Glutamatergic neuron (in vitro differentiated cells): ENCODE data around the gene DNER. TPM values are rescaled to one million over a fixed set of nuclear protein-coding genes. Genes with fewer than 3 reads are reported as not detected.

Source experiments
- DNase-seq: peaks from one replicate; pipeline ENCODE4 v3.0.0; 2022
- H3K27ac Mint-ChIP-seq: one replicate; pipeline ENCODE4 v1.8.0; 2020; ENCODE audit warnings: mild to moderate bottlenecking, mixed read lengths, inconsistent platforms; ENCODE audit not compliant: unreplicated experiment
- H3K27me3 Mint-ChIP-seq: one replicate; pipeline ENCODE4 v1.8.0; 2020; ENCODE audit warnings: mild to moderate bottlenecking, moderate library complexity, mixed read lengths, inconsistent platforms; ENCODE audit not compliant: unreplicated experiment
- H3K36me3 Mint-ChIP-seq: one replicate; pipeline ENCODE4 v1.8.0; 2020; ENCODE audit warnings: mild to moderate bottlenecking, mixed read lengths, inconsistent platforms; ENCODE audit not compliant: unreplicated experiment
- H3K4me1 Mint-ChIP-seq: one replicate; pipeline ENCODE4 v1.8.0; 2020; ENCODE audit warnings: mild to moderate bottlenecking, low read depth, mixed read lengths, inconsistent platforms; ENCODE audit not compliant: unreplicated experiment
- H3K4me3 Mint-ChIP-seq: one replicate; pipeline ENCODE4 v1.8.0; 2020; ENCODE audit warnings: mild to moderate bottlenecking, mixed read lengths, inconsistent platforms; ENCODE audit not compliant: unreplicated experiment
- H3K9me3 Mint-ChIP-seq: one replicate; pipeline ENCODE4 v1.8.0; 2020; ENCODE audit warnings: mild to moderate bottlenecking, moderate library complexity, mixed read lengths, inconsistent platforms; ENCODE audit not compliant: unreplicated experiment
- total RNA-seq: library from RNA; stranded (reverse); fragmentation: NEBNext Ultra II Directional; extraction: Animal tissue kit (Norgen Biotek cat#: 25700); gene quantifications from one replicate; pipeline ENCODE4 v1.2.1, GENCODE V29; 2021; ENCODE audit not compliant: unreplicated experiment
- TF ChIP-seq, protein P1 (sequence below): fragments of 200-600 bp; sonication (generic); IDR thresholded peaks from one replicate; pipeline ENCODE4 v1.5.0; 2021; ENCODE audit not compliant: partially characterized antibody, unreplicated experiment

The DNER gene
- total RNA-seq, 1 donor from 2014 or later, result 36.0 TPM

DNA sequence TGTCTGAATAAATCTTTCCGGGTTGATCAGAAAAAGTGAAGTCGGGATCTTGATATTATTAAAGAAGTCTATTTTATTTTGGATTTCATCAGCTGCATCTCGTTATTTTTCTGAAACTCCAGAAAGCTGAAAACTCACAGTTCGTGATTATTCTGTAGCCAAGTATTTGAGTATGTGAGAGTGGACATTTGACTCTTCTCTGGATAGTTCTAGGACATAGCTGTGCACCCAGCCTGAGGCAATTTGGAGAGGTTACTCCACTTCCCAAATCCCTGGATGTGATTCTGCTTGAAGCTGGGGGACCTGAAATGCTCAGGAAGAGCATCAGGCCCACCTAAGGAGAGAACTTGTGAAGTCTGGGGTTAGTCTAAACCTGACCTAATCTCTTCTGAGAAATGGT lies 325.6 kb downstream of the DNER start:
- Mint-ChIP-seq H3K9me3 (peaks cover 7% of the 10 kb centered on the region), H3K4me3 (no peak overlapping the region), H3K4me1 (no peaks in the 10 kb centered on the region), H3K27ac (no peak overlapping the region), H3K36me3 (peaks cover 10% of the 10 kb centered on the region), H3K27me3 (no peaks in the 10 kb centered on the region)
- DNase-seq, result no peak
- TF ChIP-seq, protein P1, sequence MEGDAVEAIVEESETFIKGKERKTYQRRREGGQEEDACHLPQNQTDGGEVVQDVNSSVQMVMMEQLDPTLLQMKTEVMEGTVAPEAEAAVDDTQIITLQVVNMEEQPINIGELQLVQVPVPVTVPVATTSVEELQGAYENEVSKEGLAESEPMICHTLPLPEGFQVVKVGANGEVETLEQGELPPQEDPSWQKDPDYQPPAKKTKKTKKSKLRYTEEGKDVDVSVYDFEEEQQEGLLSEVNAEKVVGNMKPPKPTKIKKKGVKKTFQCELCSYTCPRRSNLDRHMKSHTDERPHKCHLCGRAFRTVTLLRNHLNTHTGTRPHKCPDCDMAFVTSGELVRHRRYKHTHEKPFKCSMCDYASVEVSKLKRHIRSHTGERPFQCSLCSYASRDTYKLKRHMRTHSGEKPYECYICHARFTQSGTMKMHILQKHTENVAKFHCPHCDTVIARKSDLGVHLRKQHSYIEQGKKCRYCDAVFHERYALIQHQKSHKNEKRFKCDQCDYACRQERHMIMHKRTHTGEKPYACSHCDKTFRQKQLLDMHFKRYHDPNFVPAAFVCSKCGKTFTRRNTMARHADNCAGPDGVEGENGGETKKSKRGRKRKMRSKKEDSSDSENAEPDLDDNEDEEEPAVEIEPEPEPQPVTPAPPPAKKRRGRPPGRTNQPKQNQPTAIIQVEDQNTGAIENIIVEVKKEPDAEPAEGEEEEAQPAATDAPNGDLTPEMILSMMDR, result no peak

DNA sequence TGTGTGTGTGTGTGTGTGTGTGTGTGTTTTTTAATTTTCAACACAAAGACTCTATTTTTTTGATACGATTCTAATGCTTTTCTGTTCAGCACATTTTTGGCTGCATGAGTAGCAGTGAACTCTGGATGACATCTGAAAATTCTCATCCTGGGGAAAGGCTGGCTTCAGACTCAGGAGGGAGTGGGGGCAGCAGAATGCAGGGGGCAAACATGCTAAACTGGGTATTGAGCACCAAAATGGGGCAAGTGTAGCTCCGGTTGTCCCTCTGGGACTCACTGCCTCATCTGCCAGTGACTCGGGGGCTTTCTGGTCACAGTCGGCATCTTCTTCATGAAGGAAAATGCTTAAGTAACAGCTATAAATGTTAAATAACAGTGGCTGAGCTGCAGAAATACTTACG lies 326.5 kb downstream of the DNER start:
- Mint-ChIP-seq H3K27ac (no peak overlapping the region), H3K27me3 (no peaks in the 10 kb centered on the region), H3K36me3 (peaks cover 16% of the 10 kb centered on the region), H3K4me1 (no peaks in the 10 kb centered on the region), H3K9me3 (peaks cover 7% of the 10 kb centered on the region), H3K4me3 (no peak overlapping the region)
- no peak for DNase-seq
- TF ChIP-seq, protein P1, result no peak

DNA sequence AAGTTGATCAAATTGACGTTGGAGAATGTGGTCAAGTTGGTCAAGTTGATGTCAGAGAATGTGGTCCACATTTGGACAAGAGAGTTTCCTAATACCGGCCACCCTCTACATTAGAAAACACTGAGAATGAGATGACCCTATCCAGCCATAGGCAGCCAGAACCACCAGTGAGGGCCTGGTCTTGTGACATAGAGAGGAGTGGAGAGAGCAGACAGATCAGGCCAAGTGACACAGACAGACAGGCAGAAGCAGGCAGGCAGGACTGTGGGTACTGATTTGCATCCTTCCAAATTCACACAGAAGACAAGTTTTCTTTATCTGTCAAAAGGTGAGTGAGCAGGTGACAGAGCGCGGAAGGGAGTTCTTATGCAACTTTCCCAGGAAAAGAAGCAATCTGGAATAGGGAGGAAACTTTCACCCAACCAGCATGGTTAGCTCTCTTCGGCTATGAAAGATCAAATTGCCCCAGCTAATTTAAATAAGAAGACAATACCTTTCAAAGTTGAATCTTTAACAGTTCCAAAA lies 334.2 kb downstream of the DNER start:
- Mint-ChIP-seq H3K9me3 (peaks cover 7% of the 10 kb centered on the region), H3K27ac (no peak overlapping the region), H3K27me3 (no peaks in the 10 kb centered on the region), H3K4me3 (no peak overlapping the region), H3K4me1 (no peaks in the 10 kb centered on the region), H3K36me3 (peaks cover 21% of the 10 kb centered on the region)
- no peak for DNase-seq
- TF ChIP-seq, protein P1, result no peak

DNA sequence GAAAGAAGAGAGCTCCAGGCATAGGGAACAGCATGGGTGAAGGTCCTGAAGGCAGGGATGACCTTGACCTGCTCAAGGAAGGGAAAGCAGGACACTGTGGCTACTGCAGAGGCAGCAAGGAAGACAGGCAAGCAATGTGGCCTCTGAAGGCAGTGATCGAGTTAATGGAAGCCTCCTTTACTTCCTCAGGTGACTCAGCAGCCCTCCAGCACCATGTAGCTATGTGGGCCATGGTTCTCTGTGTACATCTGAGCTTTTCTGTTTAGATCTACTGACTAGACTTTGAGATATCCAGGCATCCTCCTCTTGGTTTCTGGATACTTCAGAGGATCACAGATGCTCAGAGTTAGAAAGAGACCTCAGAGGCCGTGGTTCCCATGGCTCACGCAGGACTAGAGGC lies 336.0 kb downstream of the DNER start:
- Mint-ChIP-seq H3K4me3 (no peak overlapping the region), H3K27me3 (no peaks in the 10 kb centered on the region), H3K36me3 (peaks cover 8% of the 10 kb centered on the region), H3K27ac (no peak overlapping the region), H3K9me3 (peaks cover 6% of the 10 kb centered on the region), H3K4me1 (no peaks in the 10 kb centered on the region)
- no peak for DNase-seq
- TF ChIP-seq, protein P1, result no peak

DNA sequence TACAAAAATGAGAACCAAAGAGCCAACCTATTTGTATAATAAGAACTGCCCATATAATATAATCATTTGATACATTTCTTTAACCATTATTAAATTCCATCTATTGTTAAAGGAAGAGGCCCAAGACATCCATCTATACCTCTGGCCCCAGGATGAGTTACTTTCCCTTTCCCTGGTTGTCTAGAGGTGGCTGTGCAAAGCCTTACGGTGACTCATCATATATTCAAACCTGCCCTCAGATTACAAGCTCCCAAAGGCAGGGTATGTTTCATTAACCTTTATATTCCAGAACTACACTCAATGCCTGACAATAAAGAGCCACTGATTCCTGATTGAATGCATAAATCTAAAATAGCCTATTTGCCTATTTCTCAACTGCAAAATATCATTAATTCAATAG lies 337.5 kb downstream of the DNER start:
- Mint-ChIP-seq H3K4me1 (no peaks in the 10 kb centered on the region), H3K27ac (no peak overlapping the region), H3K36me3 (no peaks in the 10 kb centered on the region), H3K4me3 (no peak overlapping the region), H3K9me3 (peaks cover 3% of the 10 kb centered on the region), H3K27me3 (no peaks in the 10 kb centered on the region)
- DNase-seq, result no peak
- TF ChIP-seq, protein P1, result no peak
